NOMO-1 treated with DMSO at 0.1 percent for 48 hours (cell line): ENCODE data around the gene THSD4.

Source experiments
- DNase-seq: peaks from one replicate; lab custom pipeline; 2025; ENCODE audit not compliant: unreplicated experiment; lab: John Stamatoyannopoulos, UW

Gene THSD4

DNA sequence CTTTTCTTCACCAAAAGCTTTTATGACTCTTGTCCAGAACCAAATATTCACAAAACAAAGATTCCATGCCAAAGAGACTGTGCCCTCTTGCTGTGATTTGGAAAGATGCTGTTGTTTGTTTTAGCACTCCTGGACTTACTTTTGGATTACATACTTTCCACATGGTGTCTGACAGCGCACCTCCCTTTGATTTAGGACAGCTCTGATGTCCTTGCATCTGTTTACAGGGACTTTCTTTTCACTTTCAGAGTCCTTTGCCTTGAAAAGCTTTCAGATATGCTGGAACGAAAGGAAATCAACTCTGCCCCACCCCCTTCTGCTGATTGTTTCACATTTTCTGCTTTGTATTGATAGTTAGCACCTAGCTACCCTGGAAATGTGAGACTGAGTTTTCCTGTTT, 562.1 kb downstream of the THSD4 start:
- no peak for DNase-seq

DNA sequence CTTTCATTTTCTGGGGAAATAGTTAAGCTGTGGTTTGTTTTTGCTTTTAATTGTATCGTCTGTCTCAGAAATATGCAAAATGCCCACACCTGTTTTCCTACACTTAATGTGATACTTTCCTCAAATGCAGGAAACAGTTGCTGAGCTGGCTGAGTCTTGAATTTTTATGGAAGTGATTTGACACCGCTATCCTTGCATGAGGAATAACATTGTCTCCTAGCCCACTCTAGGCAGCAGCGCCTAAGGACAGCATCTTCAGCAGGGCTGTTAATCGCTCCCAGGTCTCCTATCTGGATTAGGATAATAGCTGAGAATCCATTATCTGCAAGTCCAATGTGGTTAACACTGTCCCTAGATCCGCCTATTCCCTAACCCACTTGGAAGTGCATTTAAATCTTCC, 562.5 kb downstream of the THSD4 start:
- no peak for DNase-seq

DNA sequence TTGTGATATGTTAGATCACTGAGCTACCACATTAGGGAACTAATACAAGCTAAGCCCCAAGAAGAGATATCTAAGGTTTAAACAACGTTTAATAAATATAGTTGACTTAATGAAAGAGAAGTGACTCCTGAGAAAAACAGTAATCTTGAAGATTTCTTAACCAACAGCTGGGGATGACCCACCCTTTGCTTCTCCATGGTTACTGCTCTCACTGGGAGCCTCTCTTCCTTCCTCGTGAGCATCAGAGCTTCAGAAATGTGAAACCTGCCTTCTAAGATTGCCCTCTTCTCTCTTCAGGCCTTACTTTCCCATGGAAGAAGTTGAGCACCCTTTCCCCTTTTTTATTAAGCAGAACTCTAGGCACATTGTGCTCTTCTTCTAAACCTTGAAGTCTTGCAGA, 562.9 kb downstream of the THSD4 start:
- DNase-seq: no peak

DNA sequence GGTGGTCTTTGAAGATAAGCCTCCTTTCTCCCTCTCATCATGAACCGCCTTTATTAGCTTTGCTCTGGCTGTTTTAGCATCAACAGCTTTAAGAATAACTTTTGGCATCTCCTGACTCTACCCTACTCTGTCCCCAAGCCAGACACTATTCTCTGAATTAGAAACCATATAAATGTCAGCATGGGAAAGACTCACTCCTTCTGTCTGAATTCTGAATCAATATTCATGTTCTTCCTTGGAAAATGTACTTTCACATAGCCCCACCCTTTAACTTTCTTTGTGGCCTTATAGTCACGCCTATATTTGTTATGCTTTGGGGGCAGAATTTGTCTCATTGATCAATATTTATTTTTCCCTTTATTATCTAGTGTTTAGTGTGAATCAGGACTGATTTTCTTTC, 563.3 kb downstream of the THSD4 start:
- no peak for DNase-seq

DNA sequence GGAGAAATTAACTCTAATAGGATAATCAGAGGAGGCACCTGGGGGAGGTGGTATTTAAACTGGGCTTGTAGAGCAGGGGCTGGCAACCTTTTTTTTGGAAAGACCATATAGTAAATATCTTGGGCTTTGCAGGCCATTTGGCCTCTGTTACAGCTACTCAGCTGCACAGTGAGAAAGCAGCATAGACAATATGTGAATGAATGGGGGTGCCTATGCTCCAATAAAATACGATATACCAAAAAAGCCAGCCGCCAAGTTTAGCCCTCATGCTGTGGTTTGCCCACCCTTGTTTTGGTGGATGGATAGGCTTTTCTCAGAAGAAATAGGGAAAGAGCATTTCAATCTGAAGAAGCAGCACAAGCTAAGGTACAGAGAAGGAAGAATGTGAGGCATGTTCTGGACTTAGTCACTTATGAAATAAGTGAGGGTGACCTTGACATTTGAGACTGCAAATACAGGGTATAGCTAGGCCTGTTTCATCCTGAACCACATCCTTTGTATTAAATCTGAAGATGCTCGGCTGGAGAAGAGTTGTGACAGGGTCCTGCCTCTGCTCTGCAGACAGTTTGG, 564.0 kb downstream of the THSD4 start:
- DNase-seq: no peak

DNA sequence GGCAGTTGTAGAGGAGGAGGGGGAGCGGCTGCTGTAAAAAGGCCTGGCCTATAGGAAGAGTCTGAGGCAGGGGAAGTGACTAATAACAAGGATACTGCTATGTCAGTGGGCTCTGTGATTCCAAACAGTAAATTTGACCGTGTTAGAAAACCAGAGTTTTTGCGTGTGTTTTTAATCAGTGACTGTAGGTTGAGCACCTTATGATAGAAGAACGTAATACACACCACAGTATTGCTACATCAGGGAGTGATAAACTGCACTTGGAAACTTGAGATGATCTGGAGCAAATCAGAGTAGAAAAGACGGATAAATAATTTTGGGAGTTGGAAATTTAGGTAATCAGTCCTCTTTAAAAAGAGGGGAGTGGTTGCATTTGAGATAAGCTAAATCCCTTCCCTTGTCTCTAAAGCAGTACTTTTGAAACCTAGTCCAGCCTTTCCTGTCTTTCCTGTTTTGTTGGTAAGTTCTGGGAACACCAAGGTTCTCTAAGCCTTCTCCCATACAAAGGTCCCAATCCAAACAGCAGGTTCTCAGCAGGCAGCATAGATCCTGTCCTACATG, 564.6 kb downstream of the THSD4 start:
- no peak for DNase-seq

DNA sequence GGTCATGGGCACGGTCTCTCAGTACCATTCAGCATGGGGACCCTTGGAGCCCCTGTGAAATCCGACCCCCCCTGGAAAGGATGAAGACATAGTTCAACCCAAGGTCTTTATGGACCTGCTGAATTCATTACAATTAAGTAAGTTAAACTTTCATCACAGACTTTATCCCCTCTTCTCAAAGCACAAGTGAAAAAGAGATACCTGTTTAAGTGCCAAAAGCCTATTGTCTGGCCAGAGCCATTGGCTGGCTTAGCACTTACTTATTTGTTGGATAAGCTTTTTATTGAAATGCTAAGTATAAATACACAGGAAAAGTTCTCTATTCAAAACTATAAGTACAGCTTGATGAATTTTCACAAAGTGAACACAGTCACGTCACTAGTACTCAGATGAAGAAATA, 566.7 kb downstream of the THSD4 start:
- DNase-seq: no peak

DNA sequence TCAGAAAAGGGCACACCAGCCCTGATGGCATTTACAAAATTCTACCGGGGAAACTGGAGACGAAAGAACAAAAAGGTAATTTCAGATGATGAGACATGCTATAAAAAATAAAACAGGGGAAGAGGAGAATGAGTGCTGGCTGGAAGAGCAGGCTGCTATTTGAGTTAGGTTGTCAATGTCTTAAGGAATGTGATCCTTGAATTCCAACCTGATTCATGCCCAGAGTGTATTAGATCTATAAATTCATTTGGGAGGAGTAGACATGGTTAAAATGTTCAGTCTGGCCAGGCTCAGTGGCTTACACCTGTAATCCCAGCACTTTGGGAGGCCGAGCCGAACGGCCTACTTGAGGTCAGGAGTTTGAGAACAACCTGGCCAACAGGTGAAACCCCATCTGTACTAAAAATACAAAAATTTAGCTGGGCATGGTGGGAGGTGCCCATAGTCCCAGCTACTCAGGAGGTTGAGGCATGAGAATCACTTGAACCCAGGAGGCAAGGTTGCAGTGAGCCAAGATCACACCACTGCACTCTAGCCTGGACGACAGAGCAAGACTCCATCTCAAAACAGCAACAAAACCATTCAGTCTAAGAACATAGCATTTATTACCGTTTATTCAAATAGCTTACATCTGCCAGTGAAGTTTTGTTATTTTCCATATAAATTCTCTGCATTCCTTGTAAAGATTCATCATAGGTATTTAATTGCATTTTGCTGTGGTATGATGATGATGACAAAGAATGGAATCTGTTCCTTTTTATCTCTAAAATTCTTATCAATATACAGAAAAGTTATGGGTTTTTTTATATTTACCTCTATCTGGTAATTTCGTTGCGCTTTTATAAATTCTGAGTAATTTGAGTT, 568.4 kb downstream of the THSD4 start:
- no peak for DNase-seq

DNA sequence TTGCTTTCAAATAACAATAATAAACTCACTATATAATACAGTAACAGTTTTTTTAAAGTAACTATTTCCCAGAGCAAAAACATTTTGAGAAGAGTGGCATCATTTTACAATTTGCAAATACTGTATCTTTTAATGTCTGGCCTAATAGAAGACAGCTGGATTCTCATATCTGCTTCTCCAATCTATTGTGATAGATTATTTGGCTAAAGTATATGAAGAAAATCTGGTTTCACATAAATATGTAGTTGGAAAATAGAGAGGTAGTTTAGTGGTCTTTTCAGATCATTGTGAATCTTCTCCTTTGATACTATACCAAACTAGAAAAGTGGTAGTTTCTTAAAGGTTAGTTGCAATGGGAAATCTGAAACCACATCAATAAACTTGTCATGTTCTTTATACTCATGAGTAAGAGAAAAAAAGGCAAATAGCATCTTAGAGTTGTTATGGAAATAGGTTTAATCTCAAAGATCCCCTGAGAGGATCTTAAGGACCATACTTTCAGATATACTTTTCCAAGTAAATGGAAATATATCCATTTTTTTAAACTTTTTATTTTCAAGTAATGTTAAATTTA, 570.2 kb downstream of the THSD4 start:
- no peak for DNase-seq

DNA sequence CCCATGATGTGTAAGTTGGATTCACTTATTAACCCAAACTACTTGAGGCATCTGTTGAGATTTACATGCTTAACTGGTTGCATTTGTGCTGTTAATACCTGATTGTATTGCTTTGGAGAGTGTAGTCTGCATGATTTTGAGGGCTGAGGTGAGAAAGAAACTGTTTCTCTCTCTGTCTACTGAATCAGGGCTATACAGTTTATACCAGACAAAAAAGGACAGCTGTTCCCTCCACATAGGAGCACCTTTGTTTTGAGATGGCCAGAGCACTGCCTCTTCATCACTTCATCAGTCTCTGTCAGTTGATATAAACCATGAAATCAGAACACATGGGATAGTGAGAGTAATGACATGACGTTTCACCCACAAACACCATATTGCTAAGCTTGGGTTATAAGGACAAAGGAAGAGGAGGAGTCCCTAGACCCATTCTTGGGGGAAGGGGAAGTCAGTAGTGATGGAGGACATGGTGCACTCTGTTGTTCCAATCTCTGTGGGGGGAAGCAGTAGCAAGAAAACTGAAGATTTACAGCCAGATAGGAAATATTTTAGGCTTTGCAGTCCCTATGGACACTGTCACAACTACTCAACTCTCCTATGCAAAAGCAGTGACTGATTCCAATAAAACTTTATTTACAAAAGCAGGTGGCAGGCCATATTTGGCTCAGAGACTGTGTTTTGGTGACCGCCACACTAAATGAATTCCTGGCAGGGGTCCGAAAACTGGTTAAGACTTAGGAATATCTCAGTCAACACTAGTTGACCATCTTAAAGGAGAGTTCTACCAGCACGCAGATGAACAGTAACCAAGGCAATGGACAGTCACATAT, 571.2 kb downstream of the THSD4 start:
- no peak for DNase-seq

DNA sequence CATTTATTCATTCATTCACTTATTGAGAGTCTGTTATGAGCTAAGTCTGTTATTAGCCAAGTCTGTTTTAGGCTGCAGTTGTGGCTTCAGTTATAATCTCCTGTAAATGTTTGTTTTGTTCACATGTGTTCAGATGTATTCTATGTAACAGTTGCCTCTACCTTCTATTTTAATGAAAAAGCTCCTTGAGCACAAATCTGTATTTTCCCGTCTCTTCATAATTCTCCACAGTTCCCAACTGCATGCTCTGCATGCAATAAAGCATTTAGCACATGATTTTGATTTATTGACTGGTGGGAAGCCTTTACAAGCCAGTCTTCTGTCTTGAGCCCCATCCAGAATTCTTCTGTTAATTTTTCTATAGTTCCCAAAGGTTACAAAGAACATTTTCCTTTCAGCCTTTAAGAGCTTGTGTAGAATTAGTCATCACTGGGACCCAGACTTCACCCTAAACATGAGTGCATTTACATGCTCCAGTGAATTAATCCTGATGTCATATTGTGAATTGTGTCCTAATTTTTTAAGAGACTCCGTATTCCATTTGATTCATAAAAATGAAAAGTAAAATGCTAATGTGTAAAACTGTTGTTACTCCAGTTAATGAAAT, 572.7 kb downstream of the THSD4 start:
- no peak for DNase-seq

DNA sequence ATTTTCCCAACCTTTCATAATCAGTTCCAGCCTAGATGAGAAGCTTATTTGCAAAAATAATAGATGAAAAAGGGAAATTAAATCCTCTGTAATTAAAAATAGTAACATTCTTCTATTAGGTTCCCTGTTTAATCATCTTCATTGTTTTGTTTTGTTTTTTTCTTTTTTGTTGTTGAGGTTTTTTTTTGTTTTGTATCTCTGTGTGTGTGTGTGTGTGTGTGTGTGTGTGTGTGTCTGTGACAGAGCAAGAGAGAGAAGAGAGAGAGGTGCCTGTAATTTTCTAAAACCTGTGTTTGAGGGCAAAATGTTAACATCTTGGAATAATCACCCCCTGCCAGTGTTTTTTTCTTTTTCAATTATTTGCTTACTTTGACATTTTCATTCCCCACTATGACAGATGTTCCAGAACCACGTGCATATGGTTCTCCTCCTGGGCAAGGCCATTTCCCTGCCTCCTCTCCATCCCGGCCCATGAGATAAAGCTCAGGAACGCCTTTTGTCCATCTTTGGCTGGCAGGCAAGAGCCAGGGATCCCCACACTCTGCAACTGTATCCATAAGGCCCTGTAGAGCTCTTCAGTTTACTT, 573.3 kb downstream of the THSD4 start:
- DNase-seq: no peak

DNA sequence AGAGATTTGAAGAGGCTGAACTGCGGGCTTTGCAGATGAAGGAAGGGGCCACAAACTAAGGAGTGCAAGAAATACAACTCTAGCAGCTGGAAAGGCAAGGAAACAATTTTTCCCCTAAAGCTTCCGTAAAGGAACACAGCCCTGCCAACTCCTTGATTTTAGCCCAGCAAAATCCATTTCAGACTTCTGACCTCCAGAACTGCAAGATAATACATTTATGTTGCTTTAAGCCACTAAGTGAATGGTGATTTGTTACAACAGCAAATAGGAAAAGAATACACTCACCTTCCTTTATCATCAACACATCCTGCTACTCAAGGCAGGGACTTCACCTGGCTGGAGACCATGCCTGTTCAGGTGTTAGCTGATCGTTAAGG, 575.8 kb downstream of the THSD4 start:
- no peak for DNase-seq

DNA sequence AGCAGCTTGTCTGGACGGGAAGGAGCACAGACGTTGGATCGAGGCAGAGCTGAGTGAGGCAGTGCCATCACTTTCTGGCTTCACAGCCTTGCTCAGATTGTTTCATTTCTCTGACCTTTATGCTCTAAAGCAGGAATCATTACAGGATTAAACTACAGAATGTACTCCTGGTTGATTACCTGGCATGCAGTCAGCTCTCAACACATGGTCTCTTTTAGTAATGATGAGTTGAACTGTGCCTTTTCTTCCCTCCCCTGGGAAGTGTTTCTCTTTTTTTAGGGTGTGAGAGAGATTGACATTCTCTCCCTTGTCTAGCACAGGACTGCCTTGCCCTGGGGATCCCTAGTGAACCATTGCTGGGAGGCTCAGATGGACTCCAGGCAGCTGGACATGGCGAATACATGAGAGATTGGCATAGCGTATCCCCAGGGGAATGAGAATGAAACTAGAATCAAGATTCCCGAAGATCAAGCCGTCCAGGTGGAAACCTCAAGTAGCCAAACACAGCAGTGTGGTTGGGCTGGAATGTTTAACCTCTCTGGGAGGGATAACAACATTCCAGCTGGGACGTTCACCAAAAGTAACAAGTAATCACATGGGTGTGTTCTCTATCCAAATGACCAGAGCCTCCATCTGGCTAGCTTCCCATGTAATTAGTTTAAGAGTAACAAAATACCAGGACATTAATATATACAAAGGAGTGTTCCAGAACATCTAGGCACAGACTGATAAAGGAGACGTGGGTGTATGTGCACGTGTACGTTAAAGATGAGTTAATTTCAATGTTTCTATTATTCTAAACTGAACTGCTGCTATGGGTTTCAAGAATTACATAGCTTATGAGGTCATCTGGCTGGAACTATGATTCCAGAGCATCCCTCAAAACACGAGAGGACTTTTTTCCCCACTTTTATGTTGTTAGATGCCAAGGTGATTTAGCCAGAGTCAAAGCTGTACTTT, 576.5 kb downstream of the THSD4 start:
- no peak for DNase-seq

DNA sequence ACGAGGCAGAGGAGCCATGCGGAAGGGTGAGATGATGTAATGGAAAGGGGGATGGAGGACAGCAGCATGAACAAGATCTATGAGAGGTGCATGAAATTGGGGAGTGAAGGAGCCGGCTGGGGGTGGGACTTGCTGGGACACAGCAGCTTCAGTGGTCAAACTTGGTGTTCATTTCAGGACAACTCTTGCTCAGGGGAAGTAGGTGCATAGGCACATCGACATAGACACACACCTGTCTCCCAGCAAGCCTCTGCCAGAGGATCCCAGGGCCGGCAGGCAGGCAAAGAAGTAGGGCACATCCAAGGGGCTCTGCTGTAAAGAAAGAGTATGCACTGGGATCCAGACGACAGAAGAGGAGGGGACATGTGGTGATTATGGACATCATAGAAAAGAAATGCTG, 582.0 kb downstream of the THSD4 start:
- no peak for DNase-seq

DNA sequence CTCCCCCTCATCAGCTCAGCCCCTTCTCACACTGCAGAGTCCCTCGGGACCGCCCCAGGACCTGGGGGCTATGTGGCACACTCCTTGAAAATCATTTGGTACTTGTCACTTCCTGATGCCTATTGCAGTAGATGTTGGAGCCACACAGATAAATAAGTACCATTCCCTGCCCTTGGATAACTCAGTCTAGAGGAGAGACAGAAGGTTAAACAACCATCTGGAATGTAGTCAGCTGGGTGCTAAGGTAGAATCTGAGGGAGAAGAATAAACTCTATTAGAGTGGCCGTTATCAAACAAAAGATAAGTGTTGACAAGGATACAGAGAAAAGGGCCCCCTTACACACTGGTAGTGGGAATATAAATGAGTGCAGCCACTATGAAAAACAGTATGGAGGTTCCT, 582.8 kb downstream of the THSD4 start:
- no peak for DNase-seq

DNA sequence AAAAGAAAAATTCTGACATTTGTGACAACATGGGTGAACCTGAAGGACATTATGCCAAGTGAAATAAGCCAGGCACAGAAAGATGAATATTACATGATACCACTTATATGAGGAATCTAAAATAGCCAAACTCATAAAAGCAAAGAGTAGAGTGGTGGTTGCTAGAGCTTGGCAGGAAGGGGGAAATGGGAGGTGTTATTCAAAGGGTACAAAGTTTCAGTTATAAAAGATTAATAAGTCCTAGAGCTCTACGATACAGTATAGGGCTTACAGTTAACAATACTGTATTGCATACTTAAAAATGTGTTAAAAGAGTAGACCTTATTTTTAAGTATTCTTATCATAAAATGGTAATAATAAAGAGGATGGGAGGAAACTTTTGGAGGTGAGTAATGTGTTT, 583.5 kb downstream of the THSD4 start:
- no peak for DNase-seq

DNA sequence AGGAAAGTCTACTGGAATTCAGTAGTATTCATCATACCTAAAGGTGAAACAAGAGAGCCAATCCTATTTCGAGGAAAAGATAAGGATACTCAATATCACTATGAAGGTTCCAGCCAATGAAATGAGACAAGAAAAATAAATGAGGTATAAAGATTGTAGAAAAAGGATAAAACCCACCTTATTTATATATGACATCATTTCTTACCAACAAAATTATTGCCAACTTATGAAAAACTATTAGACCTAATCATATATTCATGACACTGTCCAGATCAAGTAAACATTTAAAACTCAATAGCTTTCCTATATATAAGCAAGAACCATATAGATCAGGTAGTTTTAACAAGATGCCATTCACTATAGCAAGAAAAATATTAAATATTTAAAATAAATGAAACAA, 584.7 kb downstream of the THSD4 start:
- DNase-seq: no peak

DNA sequence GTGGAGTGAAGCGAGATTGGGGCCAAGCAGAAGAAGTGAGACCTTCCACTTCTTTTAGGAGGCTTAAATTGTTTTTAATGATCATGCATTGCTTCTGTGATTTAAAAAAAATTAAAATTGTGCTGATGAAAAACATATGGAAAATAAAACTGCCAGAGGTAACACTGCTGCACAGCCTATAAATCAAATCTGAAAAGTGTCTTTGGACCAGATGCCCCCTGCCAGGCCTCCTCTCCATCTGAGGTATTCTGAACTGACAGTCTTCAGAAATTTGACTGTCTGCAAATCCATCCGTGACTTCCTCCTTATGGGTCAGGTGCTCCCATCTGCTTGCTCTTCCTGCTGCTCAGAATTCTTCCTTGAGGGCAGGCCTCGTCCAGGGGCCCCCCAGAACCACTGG, 586.5 kb downstream of the THSD4 start:
- DNase-seq: no peak
